SIG-M5 treated with dmso at 0.1 percent for 504 hours (cell line): Measurements from ENCODE around the gene DTNBP1.

ENCODE experiments used
- DNase-seq: peaks from one replicate; lab custom pipeline; 2025; ENCODE audit not compliant: unreplicated experiment; lab: John Stamatoyannopoulos, UW

The DTNBP1 gene

DNA sequence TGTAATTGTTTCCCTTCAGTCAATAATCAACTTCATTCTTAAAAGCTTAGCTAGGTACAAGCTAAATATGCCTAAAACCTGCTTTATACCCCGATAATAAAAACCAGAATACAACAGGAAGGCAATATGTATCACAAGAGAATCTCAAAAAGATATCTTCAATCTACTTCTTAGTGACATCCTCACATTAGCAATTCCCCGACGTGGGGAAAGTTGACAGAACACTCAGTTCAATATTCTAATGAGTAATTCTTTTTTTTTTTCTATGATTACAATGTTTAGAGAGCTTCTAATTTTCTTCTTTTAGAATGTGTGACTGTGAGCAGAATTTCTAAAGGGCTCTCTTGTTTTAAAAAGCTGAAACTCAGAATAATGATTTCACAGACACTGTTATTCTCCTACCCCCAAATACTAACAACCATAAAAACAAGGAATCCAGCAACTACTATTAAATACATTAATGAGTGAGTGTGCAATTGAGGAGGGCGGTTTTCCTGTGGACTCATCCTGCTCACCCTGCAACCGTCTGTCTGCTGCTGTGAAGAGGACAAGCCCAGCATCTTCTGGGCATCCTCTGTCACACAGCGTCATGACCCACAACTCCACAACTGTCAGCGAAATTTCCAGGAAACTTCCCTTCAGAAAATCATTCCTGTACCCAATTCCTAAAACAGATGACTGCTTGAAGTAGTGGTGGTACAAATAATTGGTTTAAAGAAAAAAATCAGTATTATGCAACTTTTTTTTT lies 68.1 kb downstream of the DTNBP1 start:
- DNase-seq, result no peak

DNA sequence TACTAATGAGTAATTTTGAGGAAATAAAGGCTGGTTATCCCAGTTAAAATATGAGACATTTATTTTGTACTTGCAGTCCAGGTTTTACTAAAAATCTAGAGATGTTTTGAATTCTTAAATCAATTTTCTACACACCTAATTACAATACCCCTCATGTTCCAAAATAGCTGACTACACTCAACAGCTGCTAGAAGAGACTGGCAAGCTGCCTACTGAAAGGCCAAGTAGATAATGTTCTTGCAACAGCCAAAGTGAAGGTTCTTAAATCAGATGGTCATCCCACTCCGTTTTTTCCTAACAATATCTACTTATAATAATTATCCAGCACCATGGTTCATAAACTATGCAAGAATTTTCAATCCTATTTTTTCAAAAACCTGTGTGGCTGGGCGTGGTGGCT lies 69.0 kb downstream of the DTNBP1 start:
- no peak for DNase-seq

DNA sequence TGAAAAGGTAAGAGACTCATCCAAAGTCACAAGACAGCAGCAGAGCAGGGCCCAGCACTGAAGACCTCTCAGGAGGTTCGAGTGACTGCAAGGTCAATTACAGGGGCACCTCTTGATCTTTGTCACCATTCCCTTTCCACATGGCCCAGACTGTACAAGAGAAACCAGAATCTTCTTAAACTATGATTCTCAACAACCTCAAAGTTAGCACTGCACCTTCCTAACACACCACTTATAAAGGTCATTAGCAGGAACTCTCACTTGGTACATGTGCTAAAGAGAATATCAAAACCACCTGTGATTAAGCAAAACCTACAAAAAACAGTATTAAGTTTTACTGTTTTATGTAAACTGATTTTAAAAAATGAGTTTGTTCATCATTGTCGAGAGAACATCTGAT lies 70.2 kb downstream of the DTNBP1 start:
- DNase-seq, result no peak

DNA sequence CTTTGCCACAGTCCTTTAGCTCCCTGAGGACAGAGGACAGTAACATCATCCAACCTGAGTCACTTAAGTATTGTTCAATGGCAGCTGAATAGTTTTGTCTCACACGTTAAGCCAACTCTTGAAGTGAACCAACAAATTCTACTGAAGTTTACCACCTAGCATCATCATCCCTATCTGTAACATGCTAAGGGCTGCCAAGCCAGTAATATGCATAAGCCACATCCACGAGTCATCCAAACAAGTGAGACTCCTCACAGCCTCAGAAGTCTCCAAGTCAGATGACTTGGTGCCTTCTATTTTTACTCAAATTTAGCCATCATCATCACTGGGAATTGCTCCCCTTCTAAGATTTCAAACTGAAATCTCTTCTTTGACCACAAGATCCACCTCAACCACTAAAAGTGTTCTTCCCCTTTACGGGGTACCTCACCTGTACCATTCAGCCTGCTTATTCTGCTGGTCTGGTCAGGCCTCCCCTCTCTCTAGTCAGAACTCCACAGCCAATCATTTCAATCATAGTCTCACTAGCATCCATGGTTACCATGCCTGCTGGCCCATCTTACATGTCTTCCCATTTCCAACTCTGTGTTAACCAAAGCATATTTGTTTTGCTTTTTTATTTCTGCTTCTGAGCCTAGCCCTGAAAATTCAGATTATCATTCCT lies 73.7 kb downstream of the DTNBP1 start:
- DNase-seq, result no peak

DNA sequence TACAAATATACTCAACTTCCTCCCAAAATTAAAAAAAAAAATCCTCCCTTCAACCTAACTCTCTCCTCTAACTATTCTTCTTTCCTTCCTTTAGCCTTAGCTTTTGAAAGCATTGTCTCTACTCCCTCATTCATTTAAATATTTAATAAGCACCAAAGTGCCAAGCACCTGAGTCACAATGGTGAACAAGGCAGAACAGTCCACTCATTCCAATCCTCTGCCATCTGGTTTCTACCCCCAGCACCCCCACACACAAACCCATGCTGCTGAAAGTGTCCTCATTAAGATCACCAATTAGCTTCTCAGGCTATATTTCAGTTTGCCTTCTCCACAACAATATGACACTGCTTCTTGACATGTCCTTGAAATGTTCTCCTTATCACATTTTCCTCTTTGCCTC lies 76.3 kb downstream of the DTNBP1 start:
- DNase-seq, result no peak

GRCh38 chr6:15585760-15586214 lies 77.0 kb downstream of the DTNBP1 start:
- no peak for DNase-seq

- DNase-seq, result no peak
Measured at GRCh38 chr6:15582499-15582898, 80.3 kb downstream of the DTNBP1 start.

GRCh38 chr6:15581751-15582150 lies 81.1 kb downstream of the DTNBP1 start:
- no peak for DNase-seq

DNA sequence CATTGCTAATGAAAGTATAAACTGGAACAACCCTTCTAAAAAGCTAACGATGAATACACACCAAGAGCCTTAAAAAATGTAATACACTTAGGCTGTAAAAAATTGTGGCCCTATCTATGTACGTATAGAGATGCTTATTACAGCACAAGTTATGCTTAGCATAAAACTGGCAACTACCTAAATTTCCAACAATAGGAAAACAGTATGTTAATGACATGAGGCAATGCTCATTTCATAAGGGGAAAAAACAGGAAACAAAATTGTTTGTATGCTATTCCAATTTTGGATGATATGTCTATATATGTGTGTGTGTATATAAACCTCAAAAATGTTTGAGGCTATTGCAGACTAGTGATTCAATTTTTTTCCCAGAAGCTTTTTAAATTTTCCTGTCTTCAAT lies 82.5 kb downstream of the DTNBP1 start:
- no peak for DNase-seq

DNA sequence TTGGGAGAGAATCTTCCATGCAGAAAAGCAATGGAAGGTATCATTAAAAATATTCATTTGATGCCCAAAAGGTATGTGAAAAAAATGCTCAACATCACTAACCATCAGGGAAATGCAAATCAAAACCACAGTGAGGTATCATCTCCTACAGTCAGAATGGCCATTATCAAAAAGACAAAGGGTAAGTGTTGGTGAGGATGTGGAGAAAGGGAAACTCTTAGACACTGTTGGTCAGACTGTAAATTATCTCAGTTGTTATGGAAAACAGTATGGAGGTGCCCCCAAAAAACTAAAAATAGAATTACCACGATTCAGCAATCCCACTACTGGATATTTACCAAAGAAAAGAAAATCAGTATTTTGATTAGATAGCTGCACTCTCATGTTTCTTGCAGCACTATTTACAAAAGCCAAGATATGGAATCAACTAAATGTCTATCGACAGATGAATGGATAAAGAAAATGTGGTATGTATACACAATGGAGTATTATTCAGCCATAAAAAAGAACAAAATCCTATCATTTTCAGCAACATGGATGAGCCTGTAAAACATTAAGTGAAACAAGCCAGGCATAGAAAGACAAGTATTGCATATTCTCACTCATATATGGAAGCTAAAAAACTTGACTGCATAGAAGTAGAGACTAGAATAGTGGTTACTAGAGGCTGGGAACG lies 84.0 kb downstream of the DTNBP1 start:
- DNase-seq, result no peak

GRCh38 chr6:15577550-15578171 lies 85.2 kb downstream of the DTNBP1 start:
- DNase-seq, result no peak

DNA sequence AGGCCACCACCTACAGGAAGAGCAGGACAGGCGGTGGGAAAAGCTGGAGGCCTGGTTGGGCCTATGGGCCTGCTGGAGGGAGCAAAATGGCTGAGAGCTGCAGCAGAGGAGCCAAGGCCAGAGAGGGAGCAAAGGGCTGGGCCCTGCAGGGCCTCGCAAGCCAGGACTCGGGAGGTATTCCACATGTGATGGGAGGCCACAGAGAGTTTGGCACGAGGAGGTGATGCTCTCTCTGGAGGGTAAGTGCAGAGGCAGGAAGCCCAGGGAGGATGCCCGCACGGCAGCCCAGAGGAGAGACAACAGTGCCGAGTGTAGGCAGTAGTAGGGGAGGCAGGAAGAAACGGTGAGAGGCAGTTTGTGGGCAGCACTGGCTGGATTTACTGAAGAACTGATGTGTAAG lies 85.7 kb downstream of the DTNBP1 start:
- DNase-seq, result no peak

DNA sequence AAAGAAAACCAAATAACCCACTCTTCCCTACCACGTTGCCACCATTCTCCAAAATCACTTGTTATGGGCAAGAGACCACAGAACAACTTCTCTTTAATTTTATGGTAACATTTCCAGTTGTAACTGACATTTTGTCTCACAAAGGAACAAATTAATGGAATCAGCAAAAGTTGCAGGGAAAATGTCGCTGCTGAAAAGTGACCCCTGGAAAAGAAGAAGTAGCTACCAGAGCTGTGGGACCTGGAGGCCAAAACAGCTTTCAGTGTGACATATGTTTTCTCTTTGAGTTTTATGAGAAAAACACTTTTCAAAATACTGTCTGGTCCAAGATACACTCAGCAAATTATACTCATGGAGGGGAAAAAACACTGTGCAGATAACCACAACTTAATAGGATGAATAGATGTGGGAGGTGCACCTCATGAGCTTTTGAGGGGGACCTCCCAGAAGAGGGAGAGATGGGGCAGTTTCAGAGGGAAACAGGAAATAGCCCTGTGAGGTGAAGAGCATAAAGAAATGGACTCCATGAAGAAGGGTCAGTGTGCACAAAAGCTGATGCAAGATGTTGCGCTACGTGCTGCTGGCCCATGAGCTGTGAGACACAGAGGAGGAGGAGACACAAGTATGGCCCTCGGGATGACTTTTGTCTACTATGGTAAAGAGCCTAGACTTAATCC lies 87.3 kb downstream of the DTNBP1 start:
- DNase-seq, result no peak

GRCh38 chr6:15574486-15574885 lies 88.3 kb downstream of the DTNBP1 start:
- no peak for DNase-seq

DNA sequence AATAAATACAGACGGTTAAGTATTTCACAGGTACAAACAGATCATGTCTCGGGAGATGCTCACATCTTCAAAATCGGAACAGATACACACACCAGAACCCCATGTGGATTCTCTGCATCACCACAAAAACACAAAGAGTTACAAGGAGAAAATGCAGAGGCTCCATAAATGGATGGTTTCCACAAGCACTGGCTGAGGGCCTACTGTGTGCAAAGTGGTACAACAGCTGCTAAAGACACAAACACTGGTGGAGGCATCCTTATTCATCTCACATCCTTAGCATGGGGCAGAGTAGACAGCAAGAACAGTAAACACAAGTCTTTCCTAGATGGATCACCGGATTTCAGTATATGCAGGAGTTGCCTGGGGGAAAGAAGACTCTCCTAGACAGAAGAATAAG lies 88.8 kb downstream of the DTNBP1 start:
- no peak for DNase-seq

GRCh38 chr6:15573384-15573783 lies 89.4 kb downstream of the DTNBP1 start:
- DNase-seq, result no peak

DNA sequence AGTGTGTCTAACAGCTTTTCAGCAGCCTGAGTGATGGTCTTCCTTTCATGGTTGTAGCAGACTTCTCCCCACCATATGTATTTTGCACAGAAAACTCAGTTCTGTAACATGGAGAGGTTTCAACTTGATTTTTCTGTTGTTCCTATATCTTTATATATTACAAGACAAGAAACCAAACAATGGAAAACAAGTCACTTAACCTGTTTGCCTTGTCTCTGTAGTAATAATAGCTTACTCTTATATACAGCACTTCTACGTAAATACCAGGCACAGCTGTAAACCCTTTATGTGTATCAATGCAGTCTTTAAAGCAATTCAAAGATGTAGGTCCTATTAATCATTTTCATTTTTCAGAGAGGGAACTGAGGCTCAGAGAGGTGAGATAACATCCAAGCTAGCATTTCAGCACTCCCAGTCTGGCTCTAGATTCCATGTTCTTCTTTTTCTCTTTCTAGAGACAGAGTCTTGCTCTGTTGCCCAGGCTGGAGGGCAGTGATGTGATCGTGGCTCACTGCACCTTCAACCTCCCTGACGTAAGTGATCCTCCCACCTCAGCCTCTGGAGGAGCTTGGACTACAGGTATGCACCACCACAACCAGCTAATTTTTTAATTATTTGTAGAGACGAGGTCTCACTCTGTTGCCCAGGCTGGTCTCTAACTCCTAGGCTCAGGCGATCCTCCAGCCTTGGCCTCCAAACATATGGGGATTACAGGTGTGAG lies 90.4 kb downstream of the DTNBP1 start:
- DNase-seq, result no peak

GRCh38 chr6:15570171-15570570 lies 92.7 kb downstream of the DTNBP1 start:
- DNase-seq, result no peak

DNA sequence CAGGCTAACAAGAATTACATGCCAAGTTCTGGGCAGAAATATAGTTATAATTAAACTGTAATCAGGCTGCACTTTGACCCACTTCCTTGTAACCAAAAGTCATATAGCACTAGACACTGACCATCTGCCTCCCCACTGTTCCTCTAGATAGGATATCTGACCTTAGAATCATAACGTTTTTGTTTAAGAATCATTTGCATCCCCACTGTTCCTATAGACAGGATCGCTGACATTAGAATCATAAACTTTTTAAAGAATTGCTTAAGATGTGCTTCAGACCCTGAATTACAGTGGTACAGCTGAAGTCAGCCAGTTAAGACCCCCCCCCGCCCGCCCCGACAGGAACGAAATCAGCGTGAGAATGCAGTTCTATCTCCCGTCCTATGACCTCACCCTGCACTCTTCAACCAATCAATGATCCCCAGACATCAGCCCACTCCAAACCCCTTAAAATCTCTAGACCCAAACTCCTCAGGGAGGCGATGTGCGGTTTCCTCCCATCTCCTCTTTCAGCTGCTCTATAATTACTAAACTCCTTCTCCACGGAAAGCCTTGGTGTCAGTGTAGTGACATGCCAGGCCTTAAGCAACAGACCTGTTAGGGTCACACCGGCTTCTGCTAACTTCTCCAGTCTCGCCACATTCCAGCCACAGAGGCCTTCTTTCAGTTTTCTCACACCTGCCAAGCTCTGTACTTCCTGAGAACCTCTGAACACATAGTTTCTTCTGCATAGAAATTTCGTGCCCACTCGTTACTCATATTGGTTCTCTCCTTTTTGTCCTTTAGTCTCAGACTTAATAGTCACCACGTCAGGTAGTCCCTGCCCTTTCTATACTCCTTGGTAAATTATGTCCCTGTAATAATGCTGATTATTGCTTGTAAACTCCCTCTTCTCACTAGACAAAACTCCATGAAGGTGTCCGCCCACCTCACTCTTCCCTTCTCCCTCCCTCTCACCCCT lies 93.5 kb downstream of the DTNBP1 start:
- no peak for DNase-seq
